HG02571 (cell line): ENCODE data around the gene ACAD10.
"Not testable (repeated sequence)": the region's sequence is repeated elsewhere in the genome, so short reads cannot be mapped to it uniquely, and the experiment has no call there.

Experiments
- ATAC-seq: cut with Tn5 transposase; IDR thresholded peaks from one replicate; pipeline ENCODE4 v1.9.1; 2021; ENCODE audit warnings: mild to moderate bottlenecking, moderate library complexity; ENCODE audit not compliant: unreplicated experiment

The ACAD10 gene

GRCh38 chr12:111686574-111687105 lies 787 bp downstream of the ACAD10 start:
- ATAC-seq: no peak

DNA sequence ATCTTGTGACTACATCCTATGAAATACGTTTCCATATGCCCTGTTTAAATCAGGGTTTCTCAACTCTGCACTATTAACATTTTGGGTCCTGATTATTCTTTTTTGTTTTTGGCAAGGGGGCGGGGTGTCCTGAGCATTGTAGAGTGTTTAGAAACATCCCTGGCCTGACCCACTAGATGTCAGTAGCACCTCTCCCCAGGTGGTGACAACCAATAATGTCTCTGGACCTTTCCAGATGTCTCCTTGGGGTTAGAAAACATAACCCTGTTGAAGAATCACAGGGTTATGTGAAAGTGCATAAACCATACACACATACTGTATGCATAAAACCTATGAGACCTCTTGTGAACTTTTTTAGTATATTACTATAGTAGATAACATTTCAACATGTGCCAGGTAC lies 1.4 kb downstream of the ACAD10 start:
- no peak for ATAC-seq

DNA sequence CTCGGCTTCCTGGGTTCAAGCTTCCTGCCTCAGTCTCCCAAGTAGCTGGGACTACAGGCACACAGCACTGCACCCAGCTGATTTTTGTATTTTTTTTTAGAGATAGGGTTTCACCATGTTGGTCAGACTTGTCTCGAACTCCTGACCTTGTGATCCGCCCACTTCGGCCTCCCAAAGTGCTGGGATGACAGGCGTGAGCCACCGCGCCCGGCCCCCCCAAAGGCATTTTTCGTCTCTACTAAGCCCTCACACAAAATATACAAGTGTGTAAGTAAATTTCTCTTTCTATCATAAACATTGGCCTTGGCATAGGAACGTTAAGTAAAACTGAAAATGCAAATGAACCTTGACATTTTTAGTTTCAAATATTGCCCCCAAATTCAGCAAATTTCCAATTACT lies 2.1 kb downstream of the ACAD10 start:
- no peak for ATAC-seq

DNA sequence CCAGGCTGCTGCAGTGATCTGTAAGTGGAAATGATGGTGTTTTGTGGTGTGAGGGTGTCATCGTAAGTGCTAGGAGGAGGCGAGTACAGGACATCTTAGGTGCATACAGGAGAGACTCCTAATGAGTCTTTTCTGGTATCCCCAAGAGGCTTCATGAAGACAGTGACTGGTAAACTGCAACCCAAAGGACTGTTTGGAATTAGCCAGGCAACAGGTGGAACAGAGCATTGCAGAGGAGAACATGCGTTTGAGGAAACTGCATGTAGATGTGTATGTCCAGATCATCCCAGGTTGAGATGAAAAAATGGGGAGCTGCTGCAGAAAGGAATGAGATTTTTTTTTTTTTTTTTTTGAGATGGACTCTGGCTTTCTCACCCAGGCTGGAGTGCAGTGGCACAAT lies 5.4 kb downstream of the ACAD10 start:
- ATAC-seq: no peak

DNA sequence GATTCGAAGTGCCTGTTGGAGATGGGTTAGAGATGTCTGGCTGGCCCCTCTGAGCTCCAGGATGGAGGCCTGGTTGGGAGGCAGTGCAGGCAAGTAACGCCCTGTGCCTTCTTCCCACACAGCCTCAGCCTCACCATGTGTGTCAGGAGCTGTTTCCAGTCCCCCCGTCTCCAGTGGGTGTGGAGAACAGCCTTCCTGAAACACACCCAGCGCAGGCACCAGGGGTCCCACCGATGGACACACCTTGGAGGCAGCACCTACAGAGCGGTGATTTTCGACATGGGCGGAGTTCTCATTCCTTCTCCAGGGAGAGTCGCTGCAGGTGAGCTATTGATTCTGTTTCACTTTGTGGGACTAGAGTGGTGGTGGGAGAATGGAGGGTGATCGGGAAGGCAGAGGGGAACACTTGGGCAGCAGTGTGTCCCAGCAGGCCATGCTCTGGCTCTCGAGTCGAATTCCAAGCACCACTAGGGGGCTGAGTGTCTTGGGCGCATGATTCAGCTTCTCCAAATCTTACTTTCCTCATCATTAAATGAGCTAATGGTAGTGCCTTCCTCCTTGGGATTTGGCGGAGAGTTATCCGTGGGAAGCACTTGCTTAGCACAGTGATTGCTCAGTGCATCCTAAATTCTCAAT lies 6.8 kb downstream of the ACAD10 start:
- no peak for ATAC-seq

DNA sequence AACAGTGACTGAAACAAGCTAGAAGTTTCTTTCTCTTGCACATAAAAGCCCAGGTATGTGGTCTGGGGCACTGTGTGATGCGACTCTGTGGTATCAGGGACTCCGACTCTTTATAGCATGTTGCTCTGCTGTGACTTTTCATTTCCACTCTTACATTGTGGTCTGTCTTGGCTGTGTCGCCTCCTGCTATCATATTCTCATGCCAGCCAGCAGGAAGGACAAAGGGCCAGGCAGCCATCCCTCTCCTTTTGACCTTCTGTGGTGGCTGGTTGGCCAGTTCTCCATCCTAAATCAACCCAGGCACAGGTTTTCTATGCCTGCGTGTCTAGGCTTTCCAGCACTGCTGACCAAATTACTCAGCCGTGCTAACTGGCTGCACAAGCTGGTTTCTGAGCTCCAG lies 8.0 kb downstream of the ACAD10 start:
- ATAC-seq: no peak

- ATAC-seq: no peak
Observed at GRCh38 chr12:111699962-111700361, 14.1 kb downstream of the ACAD10 start.

DNA sequence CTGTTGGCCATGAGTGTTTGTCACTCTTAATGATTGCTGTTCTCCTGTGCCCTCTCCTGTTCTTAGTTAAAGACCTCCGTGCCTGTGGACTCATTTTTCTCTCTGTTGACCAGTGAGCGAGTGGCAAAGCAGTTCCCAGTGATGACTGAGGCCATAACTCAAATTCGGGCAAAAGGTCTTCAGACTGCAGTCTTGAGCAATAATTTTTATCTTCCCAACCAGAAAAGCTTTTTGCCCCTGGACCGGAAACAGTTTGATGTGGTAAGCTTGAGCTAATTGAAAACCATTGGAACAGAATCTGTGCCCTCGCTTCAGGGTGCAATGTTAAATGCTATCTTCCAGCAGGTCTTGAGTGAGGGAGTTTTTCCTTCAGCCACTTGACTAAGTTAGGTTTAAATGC lies 19.8 kb downstream of the ACAD10 start:
- no peak for ATAC-seq

- ATAC-seq: no peak
Observed at GRCh38 chr12:111706145-111706544, 20.3 kb downstream of the ACAD10 start.

DNA sequence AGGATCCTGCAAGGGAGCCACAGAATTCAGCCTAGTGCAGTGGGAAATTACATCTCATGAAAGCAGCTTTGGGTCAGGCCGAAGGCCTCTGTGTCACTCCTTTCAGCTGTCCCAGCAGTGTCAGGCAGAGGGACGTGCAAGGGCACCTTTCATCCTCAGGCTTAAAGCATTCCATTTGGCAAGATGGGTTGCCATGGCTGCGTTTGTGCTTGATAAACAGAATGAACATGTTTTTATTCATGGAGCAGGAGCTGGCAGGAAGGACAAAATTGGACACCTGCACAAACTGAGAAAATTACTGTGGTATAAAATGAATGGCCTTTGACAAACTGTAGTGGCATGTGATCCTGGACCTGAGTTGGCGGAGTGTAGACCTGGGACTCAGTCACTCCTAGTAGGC lies 29.4 kb downstream of the ACAD10 start:
- ATAC-seq: no peak

DNA sequence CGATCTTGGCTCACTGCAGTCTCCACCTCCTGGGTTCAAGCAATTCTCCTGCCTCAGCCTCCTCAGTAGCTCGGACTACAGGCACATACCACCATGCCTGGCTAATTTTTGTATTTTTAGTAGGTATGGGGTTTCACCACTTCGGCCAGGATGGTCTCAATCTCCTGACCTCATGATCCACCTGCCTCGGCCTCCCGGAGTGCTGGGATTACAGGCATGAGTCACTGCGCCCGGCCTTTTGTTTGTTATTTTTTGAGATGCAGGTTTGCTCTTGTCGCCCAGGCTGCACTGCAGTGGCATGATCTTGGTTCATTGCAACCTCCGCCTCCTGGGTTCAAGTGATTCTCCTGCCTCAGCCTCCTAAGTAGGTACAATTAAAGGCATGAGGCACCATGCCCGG lies 33.5 kb downstream of the ACAD10 start:
- not testable (repeated sequence) for ATAC-seq

- ATAC-seq: no peak
Observed at GRCh38 chr12:111720457-111720856, 34.6 kb downstream of the ACAD10 start.

- not testable (repeated sequence) for ATAC-seq
Observed at GRCh38 chr12:111723646-111724360, 38.0 kb downstream of the ACAD10 start.

DNA sequence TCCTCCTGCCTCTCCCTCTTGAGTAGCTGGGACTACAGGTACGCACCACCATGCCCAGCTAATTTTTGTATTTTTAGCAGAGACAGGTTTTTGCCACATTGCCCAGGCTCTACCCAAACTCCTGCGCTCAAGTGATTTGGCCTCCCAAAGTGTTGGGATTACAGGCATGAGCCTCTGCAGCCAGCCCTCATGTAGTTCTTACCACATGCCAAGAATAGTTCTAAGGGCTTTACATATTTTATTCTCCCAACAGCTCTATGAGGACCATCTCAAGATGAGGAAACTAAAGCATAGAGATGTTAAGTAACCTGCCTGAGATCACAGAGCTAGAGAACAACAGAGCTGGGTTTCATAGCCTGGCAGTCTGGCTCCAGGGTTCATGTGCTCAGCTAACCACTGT lies 42.9 kb downstream of the ACAD10 start:
- no peak for ATAC-seq

- no peak for ATAC-seq
Observed at GRCh38 chr12:111730420-111730819, 44.6 kb downstream of the ACAD10 start.

DNA sequence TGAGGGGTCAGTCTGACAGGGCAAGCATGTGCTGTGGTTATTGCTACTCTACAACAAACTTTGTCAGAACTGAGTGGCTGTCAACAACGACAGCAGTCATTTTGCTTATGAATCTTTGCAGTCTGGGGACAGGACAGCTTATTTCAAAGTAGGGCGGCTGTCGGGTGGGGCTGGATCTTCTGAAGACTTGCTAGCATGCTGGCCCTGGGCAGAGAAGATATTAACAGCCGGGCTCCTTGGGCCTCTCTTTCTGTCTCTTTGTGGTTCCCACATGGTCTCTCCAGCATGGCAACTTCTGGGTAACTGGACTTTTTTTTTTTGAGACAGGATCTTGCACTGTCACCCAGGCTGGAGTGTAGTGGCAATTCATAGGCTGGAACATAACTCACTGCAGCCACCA lies 46.9 kb downstream of the ACAD10 start:
- no peak for ATAC-seq

- ATAC-seq: no peak
Observed at GRCh38 chr12:111733340-111733915, 47.6 kb downstream of the ACAD10 start.

- not testable (repeated sequence) for ATAC-seq
Observed at GRCh38 chr12:111739524-111739923, 53.7 kb downstream of the ACAD10 start.

DNA sequence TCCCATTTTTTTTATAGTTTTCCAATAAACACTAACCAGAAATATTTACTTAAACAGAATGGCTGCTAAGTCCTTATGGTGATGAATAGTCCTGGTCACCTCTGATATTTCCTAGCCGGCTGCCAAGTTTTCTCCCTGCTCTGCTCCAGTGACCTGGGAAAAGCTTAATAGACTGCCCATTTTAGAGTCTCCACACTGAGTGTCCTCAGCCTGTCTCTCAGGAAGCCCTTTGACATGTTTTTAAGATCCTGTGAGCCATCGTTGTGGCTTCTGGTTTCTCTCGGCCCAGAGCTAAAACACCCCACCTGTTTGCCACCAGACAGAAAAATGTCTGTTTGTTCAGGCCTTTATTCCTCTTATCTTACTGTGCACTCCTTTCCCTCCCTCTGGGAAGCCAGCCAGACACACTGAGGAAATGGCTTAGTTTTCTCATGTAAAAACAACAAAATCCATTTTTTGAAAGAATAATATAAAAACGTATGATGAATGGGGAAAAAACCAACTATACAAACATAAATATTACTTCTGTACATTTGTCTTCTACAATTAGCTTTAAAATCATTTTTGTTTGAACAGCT lies 55.5 kb downstream of the ACAD10 start:
- no peak for ATAC-seq

GRCh38 chr12:111745211-111745610 lies 59.4 kb downstream of the ACAD10 start:
- no peak for ATAC-seq

- no peak for ATAC-seq
Observed at GRCh38 chr12:111747333-111747732, 61.5 kb downstream of the ACAD10 start.
